ENCODE measurements around the gene EIF4G1.

Gene EIF4G1

DNA sequence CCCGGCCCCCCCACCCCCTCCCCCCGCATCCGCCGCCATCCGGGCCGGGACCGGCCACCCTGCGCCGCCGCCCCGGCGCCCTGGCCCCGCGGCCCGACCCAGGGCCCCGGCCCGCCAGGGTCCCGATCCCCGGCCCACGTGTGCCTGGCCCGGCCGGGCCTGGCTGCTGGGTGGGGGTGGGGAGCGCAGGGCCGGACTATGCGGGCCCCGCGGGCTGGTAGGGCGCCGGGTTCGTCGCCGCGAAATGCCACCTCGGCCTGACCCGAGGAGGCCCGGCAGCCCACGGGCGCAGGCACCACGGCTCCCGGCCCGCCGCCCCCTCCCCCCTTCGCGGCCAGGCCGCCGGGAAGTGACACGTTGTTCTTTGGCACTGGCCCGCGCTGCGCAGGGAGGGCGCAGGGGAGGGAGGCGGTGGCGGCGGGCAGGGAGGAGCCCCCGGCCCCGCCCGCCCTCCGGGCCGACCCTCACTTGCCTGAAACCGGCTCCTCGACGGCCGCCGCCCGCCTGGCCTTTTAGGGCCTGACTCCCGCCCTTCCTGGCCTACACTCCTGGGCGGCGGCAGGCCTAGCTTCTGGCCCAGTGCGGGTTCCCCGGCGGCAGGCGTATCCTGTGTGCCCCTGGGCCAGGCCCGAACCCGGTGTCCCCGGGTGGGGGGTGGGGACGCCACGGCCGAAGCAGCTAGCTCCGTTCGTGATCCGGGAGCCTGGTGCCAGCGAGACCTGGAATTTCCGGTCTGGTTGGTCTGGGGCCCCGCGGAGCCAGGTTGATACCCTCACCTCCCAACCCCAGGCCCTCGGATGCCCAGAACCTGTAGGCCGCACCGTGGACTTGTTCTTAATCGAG lies 515 bp downstream of the EIF4G1 start:
- peak overlapping the region; percentile 99 for H3K9ac ChIP-seq (ENCODE audit: low read length)
- no peaks in the 10 kb centered on the region for H3K27me3 ChIP-seq (ENCODE audit: control insufficient read depth, insufficient read depth, low read length)
- H3K4me1 ChIP-seq (ENCODE audit: control insufficient read depth, insufficient read depth, low read length): peaks cover 18% of the 10 kb centered on the region
- H3K4me3 ChIP-seq (ENCODE audit: low read length): peak overlapping the region; percentile 94
- peak overlapping the region; percentile 98 for H3K27ac ChIP-seq (ENCODE audit: low read depth, low read length)
- H3K36me3 ChIP-seq (ENCODE audit: control insufficient read depth, insufficient read depth, low read length): peaks cover 5% of the 10 kb centered on the region

DNA sequence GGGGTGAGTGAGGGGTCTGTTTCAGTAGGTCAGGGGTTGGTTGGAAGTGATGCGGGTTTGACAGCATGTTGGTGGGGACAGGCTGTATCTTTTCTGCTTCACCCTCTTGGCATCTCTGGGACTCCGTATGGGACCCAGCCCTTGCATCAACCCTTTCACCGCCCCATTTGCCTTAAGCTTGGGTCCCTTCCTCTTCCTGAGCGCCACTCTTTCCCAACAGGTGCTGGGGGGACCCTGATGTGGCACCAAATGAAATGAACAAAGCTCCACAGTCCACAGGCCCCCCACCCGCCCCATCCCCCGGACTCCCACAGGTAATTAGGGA lies 1.1 kb downstream of the EIF4G1 start:
- peaks cover 22% of the 10 kb centered on the region for H3K4me1 ChIP-seq (ENCODE audit: control insufficient read depth, insufficient read depth, low read length)
- H3K9ac ChIP-seq (ENCODE audit: low read length): peak overlapping the region; percentile 99
- H3K36me3 ChIP-seq (ENCODE audit: control insufficient read depth, insufficient read depth, low read length): peaks cover 6% of the 10 kb centered on the region
- H3K27ac ChIP-seq (ENCODE audit: low read depth, low read length): peak overlapping the region; percentile 98
- peak overlapping the region; percentile 94 for H3K4me3 ChIP-seq (ENCODE audit: low read length)
- H3K27me3 ChIP-seq (ENCODE audit: control insufficient read depth, insufficient read depth, low read length): no peaks in the 10 kb centered on the region

GRCh38 chr3:184315871-184316661 lies 1.7 kb downstream of the EIF4G1 start:
- Histone ChIP-seq H3K27ac (ENCODE audit: low read depth, low read length) (peak overlapping the region; percentile 98), H3K27me3 (ENCODE audit: control insufficient read depth, insufficient read depth, low read length) (no peaks in the 10 kb centered on the region), H3K4me3 (ENCODE audit: low read length) (peak overlapping the region; percentile 94), H3K36me3 (ENCODE audit: control insufficient read depth, insufficient read depth, low read length) (peaks cover 11% of the 10 kb centered on the region), H3K4me1 (ENCODE audit: control insufficient read depth, insufficient read depth, low read length) (peaks cover 25% of the 10 kb centered on the region), H3K9ac (ENCODE audit: low read length) (peak overlapping the region; percentile 24)

- Histone ChIP-seq H3K4me3 (ENCODE audit: low read length) (peak overlapping the region; percentile 94), H3K27ac (ENCODE audit: low read depth, low read length) (peak overlapping the region; percentile 98), H3K4me1 (ENCODE audit: control insufficient read depth, insufficient read depth, low read length) (peaks cover 25% of the 10 kb centered on the region), H3K27me3 (ENCODE audit: control insufficient read depth, insufficient read depth, low read length) (no peaks in the 10 kb centered on the region), H3K36me3 (ENCODE audit: control insufficient read depth, insufficient read depth, low read length) (peaks cover 19% of the 10 kb centered on the region), H3K9ac (ENCODE audit: low read length) (no peak overlapping the region)
Observed at GRCh38 chr3:184316792-184317191, 2.4 kb downstream of the EIF4G1 start.

DNA sequence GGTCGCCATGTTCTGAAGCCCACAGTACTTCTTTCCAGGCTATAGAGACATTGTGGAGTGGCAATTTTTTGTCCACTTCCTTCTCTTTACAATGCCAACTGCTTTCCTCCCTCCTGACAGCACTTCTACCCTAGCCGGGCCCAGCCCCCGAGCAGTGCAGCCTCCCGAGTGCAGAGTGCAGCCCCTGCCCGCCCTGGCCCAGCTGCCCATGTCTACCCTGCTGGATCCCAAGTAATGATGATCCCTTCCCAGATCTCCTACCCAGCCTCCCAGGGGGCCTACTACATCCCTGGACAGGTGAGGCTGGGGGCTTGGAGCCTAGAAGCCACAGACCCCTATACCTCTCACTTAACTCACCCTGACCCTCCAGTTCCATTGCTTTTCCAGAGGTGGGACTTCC lies 2.8 kb downstream of the EIF4G1 start:
- Histone ChIP-seq H3K4me3 (ENCODE audit: low read length) (peak overlapping the region; percentile 94), H3K36me3 (ENCODE audit: control insufficient read depth, insufficient read depth, low read length) (peaks cover 23% of the 10 kb centered on the region), H3K27ac (ENCODE audit: low read depth, low read length) (no peak overlapping the region), H3K4me1 (ENCODE audit: control insufficient read depth, insufficient read depth, low read length) (peaks cover 25% of the 10 kb centered on the region), H3K9ac (ENCODE audit: low read length) (no peak overlapping the region), H3K27me3 (ENCODE audit: control insufficient read depth, insufficient read depth, low read length) (no peaks in the 10 kb centered on the region)

- H3K27ac ChIP-seq (ENCODE audit: low read depth, low read length): peak overlapping the region; percentile 97
- H3K4me3 ChIP-seq (ENCODE audit: low read length): peak overlapping the region; percentile 56
- H3K36me3 ChIP-seq (ENCODE audit: control insufficient read depth, insufficient read depth, low read length): peaks cover 50% of the 10 kb centered on the region
- H3K27me3 ChIP-seq (ENCODE audit: control insufficient read depth, insufficient read depth, low read length): no peaks in the 10 kb centered on the region
- no peak overlapping the region for H3K9ac ChIP-seq (ENCODE audit: low read length)
- H3K4me1 ChIP-seq (ENCODE audit: control insufficient read depth, insufficient read depth, low read length): peaks cover 25% of the 10 kb centered on the region
Observed at GRCh38 chr3:184320104-184320445, 5.7 kb downstream of the EIF4G1 start.

DNA sequence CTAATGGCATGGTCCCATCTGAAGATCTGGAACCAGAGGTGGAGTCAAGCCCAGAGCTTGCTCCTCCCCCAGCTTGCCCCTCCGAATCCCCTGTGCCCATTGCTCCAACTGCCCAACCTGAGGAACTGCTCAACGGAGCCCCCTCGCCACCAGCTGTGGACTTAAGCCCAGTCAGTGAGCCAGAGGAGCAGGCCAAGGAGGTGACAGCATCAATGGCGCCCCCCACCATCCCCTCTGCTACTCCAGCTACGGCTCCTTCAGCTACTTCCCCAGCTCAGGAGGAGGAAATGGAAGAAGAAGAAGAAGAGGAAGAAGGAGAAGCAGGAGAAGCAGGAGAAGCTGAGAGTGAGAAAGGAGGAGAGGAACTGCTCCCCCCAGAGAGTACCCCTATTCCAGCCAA lies 7.3 kb downstream of the EIF4G1 start:
- H3K9ac ChIP-seq (ENCODE audit: low read length): no peak overlapping the region
- no peak overlapping the region for H3K27ac ChIP-seq (ENCODE audit: low read depth, low read length)
- peaks cover 18% of the 10 kb centered on the region for H3K4me1 ChIP-seq (ENCODE audit: control insufficient read depth, insufficient read depth, low read length)
- H3K4me3 ChIP-seq (ENCODE audit: low read length): no peak overlapping the region
- H3K27me3 ChIP-seq (ENCODE audit: control insufficient read depth, insufficient read depth, low read length): no peaks in the 10 kb centered on the region
- peaks cover 64% of the 10 kb centered on the region for H3K36me3 ChIP-seq (ENCODE audit: control insufficient read depth, insufficient read depth, low read length)

DNA sequence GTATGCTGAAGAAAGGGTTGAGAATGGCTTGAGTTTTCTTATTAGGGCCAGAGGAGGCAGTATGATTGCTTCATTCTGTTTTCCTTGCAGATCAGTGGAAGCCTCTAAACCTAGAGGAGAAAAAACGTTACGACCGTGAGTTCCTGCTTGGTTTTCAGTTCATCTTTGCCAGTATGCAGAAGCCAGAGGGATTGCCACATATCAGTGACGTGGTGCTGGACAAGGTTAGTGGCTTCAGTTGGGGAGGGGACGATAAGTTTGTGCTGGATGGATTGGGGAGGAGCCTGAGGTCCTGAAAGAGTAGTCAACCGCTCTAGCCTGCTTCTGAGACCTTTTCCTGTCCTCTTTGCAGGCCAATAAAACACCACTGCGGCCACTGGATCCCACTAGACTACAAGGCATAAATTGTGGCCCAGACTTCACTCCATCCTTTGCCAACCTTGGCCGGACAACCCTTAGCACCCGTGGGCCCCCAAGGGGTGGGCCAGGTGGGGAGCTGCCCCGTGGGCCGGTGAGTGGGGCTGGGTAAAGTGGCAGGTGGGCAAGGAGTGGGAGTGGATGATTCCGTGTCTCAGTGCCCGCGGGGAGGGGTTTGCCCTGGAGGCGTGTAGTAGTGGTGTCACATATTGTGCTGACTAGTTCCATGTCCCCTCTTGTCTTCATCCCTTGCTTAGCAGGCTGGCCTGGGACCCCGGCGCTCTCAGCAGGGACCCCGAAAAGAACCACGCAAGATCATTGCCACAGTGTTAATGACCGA lies 8.5 kb downstream of the EIF4G1 start:
- no peak overlapping the region for H3K27ac ChIP-seq (ENCODE audit: low read depth, low read length)

DNA sequence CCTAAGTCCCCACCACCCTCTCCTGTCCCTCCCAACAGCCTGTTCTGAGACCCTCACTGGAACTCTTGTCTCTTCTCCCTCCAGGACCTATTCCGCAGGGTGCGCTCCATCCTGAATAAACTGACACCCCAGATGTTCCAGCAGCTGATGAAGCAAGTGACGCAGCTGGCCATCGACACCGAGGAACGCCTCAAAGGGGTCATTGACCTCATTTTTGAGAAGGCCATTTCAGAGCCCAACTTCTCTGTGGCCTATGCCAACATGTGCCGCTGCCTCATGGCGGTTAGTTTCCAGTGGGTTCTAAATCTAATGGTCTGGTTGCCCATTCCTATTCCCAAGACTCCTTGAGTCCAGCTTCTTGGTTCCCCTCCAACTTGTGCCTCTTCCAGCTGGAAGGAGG lies 9.3 kb downstream of the EIF4G1 start:
- Histone ChIP-seq H3K27me3 (ENCODE audit: control insufficient read depth, insufficient read depth, low read length) (no peaks in the 10 kb centered on the region), H3K27ac (ENCODE audit: low read depth, low read length) (no peak overlapping the region), H3K4me1 (ENCODE audit: control insufficient read depth, insufficient read depth, low read length) (peaks cover 17% of the 10 kb centered on the region), H3K36me3 (ENCODE audit: control insufficient read depth, insufficient read depth, low read length) (peaks cover 77% of the 10 kb centered on the region), H3K9ac (ENCODE audit: low read length) (no peak overlapping the region), H3K4me3 (ENCODE audit: low read length) (no peak overlapping the region)

More for the DNA sequence above, 8.5 kb downstream of the EIF4G1 start:
- Histone ChIP-seq H3K4me1 (ENCODE audit: control insufficient read depth, insufficient read depth, low read length) (peaks cover 18% of the 10 kb centered on the region), H3K4me3 (ENCODE audit: low read length) (no peak overlapping the region), H3K9ac (ENCODE audit: low read length) (no peak overlapping the region), H3K36me3 (ENCODE audit: control insufficient read depth, insufficient read depth, low read length) (peaks cover 71% of the 10 kb centered on the region), H3K27me3 (ENCODE audit: control insufficient read depth, insufficient read depth, low read length) (no peaks in the 10 kb centered on the region)

DNA sequence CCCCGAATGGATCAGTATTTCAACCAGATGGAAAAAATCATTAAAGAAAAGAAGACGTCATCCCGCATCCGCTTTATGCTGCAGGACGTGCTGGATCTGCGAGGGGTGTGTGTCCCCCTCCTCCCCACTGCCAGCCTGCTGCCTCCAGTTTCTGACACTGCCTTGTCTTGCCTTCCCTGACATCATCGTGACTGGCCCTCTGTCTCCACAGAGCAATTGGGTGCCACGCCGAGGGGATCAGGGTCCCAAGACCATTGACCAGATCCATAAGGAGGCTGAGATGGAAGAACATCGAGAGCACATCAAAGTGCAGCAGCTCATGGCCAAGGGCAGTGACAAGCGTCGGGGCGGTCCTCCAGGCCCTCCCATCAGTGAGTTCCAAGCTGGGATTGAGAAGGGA lies 10.9 kb downstream of the EIF4G1 start:
- peaks cover 83% of the 10 kb centered on the region for H3K36me3 ChIP-seq (ENCODE audit: control insufficient read depth, insufficient read depth, low read length)
- no peaks in the 10 kb centered on the region for H3K27me3 ChIP-seq (ENCODE audit: control insufficient read depth, insufficient read depth, low read length)

DNA sequence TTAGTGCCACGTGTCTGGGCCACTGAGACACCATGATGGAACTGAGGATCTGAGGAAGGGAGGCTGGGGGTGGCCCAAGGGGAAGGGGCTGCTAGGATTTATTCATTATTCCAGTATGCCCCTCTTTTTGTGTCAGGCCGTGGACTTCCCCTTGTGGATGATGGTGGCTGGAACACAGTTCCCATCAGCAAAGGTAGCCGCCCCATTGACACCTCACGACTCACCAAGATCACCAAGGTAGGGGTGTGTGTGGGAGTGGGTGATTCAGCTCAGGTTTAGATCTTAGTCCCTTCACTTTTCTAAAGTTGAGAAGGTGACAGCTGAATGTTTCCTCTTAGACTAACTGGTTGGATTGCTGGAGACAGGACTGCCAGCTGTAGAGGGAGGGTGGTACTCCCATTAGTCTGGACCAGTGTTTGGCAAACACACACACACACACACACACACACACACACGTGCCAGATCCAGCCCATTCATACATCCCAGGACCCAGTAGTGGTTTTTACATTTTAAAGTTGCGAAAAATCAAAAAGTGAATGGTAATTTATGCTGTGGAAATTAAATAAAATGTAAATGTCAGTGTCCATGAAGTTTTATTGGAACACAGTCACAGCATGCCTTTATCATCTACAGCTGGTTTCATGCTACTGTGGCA lies 11.4 kb downstream of the EIF4G1 start:
- no peaks in the 10 kb centered on the region for H3K4me1 ChIP-seq (ENCODE audit: control insufficient read depth, insufficient read depth, low read length)
- no peak overlapping the region for H3K4me3 ChIP-seq (ENCODE audit: low read length)
- no peaks in the 10 kb centered on the region for H3K27me3 ChIP-seq (ENCODE audit: control insufficient read depth, insufficient read depth, low read length)
- peaks cover 80% of the 10 kb centered on the region for H3K36me3 ChIP-seq (ENCODE audit: control insufficient read depth, insufficient read depth, low read length)
- no peak overlapping the region for H3K9ac ChIP-seq (ENCODE audit: low read length)
- H3K27ac ChIP-seq (ENCODE audit: low read depth, low read length): no peak overlapping the region

More for the DNA sequence above, 10.9 kb downstream of the EIF4G1 start:
- Histone ChIP-seq H3K4me3 (ENCODE audit: low read length) (no peak overlapping the region), H3K4me1 (ENCODE audit: control insufficient read depth, insufficient read depth, low read length) (peaks cover 5% of the 10 kb centered on the region), H3K9ac (ENCODE audit: low read length) (no peak overlapping the region), H3K27ac (ENCODE audit: low read depth, low read length) (no peak overlapping the region)

DNA sequence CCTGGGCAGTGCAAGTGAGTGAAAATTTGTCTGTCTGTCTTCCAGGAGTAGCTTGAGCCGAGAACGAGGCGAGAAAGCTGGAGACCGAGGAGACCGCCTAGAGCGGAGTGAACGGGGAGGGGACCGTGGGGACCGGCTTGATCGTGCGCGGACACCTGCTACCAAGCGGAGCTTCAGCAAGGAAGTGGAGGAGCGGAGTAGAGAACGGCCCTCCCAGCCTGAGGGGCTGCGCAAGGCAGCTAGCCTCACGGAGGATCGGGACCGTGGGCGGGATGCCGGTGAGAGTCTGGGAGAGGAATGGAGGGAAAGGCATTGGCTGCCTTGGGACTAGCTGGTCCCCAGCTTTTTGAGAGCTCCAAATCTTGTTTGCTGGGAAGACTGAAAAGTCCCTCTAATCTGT lies 12.8 kb downstream of the EIF4G1 start:
- Histone ChIP-seq H3K36me3 (ENCODE audit: control insufficient read depth, insufficient read depth, low read length) (peaks cover 80% of the 10 kb centered on the region), H3K9ac (ENCODE audit: low read length) (no peak overlapping the region), H3K27me3 (ENCODE audit: control insufficient read depth, insufficient read depth, low read length) (no peaks in the 10 kb centered on the region), H3K27ac (ENCODE audit: low read depth, low read length) (no peak overlapping the region), H3K4me1 (ENCODE audit: control insufficient read depth, insufficient read depth, low read length) (no peaks in the 10 kb centered on the region), H3K4me3 (ENCODE audit: low read length) (no peak overlapping the region)
